GM18867 (cell line): ENCODE results near the gene PBX2.
"Not testable (repeated sequence)": the region's sequence is repeated elsewhere in the genome, so short reads cannot be mapped to it uniquely, and the experiment has no call there.

Experiments
- ATAC-seq: cut with Tn5 transposase; IDR thresholded peaks from one replicate; pipeline ENCODE4 v1.9.1; 2021; ENCODE audit warnings: mild to moderate bottlenecking, moderate library complexity; ENCODE audit not compliant: unreplicated experiment

Gene PBX2

GRCh38 chr6:32187725-32188380, 2.1 kb downstream of the PBX2 start:
- ATAC-seq, result not testable (repeated sequence)

DNA sequence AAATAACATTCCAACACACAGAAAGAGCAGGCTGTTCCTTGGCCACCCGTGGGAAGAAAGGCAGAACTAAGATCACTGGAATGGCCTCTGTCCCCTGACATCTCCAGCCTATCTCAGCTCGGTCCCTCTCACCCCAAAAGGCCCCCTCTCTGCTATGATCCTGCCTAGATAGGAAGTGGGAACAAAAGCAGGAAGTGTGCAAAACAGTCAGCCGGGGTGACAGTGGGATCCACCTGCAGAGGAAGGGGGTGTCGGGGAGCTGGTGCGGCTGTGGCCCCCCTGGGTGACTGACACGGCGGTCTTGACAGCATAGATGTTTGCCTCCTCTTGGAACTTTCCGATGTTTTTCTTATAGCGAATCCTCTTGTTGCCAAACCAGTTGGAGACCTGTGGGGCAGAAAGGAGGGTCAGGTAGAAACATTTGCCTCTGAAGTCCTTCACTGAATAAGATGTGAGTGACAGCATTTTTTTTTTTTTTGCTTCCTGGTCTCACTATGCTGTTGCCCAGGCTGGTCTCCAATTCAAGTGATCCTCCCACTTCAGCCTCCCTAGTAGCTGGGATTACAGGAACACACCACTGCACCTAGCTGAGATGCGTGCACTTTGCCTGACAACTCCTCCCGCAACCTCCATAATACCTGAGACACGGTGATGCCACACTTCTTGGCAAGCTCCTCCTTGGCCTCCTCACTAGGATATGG, 2.8 kb downstream of the PBX2 start:
- no peak for ATAC-seq

DNA sequence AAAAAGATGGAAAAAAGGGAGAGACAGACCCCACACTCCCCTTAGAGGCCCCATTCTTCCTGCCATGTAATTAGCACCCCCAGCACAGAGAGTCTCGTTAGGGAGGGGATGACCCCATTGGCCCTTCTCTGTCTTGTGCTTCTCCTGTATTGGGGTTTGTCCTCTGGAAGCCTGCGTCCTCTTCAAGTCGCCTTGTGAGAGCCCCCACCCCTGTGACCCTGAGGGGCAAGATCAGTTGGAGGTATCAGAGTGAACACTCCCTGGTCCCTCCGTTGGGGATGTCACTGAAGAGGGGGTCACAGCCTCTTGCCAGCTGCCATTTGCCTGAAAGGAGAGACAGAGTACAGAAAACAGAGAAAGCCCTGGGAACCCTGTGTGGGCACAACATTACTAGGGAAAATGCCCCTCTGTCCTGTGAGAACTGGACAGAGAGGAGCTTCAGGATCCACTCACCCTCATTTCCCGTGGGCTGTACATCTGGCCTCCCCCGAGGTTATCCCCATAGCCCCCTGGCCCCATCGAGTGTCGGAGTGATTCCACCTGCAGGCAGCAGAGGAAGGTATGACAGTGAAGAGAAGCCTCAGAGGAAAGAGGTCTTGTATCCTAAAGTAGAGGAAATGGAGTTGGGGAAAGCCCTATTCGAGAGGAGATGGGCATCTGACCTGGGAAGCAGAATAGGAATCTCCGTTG, 3.7 kb downstream of the PBX2 start:
- ATAC-seq, result not testable (repeated sequence)

DNA sequence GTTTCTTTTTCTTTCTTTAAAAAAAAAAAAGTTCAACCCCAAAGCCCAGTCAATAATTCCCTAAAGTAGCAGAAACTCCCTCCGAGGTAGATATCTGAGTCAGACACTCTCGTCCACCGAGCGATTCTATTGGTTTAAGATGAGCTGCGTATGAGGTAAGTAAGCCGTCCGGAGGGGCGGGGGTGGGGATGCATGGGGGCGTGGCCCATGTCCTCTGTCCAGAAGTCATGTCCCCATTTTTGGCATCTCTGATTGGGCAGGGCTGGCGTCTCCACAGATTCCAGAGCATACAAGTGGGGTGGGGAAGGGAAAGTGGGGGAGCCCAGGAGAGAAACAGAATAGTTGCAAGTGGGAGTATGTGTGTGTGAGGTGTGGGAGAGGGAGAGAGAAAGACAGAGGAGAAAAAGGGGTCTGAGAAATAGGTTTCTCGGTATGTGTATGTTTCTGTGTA, 4.3 kb downstream of the PBX2 start:
- not testable (repeated sequence) for ATAC-seq

DNA sequence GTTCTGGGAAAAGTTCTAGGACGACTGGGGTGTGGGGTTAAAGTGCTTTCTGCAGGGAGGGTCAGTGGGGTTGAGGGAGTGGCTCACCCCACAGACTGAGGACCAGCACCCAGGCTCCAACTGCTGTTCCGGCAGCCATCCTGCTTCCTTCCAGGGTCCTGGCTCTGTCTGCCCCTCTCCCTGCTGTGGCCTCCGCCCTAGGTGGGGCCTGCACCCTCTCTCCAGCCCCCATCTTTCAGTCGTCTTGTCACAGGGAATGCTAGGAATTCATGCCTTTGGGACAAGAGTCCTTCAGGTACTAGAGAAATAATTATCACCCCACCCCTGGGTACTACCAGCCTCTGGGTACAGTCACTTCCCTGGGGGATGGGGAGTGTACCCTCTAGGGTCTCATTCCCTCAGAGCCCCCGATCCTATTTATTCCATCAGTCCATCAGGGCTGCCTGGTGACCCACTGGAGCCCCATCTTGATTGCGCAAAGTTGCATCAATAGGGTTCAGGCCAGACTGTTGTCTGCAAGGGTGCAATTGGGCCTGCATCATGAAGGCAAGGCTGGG, 5.8 kb downstream of the PBX2 start, which contains the start of gene AGER:
AGER (minus strand) TSS at position 170 of the 557 bp plus-strand sequence; CDS start at position 139, 31 bp downstream.
- no peak for ATAC-seq

- no peak for ATAC-seq
Observed at GRCh38 chr6:32183483-32184083, 6.4 kb downstream of the PBX2 start.

- ATAC-seq, result no peak
Observed at GRCh38 chr6:32183030-32183429, 7.0 kb downstream of the PBX2 start.

- no peak for ATAC-seq
Observed at GRCh38 chr6:32182555-32182981, 7.4 kb downstream of the PBX2 start.

DNA sequence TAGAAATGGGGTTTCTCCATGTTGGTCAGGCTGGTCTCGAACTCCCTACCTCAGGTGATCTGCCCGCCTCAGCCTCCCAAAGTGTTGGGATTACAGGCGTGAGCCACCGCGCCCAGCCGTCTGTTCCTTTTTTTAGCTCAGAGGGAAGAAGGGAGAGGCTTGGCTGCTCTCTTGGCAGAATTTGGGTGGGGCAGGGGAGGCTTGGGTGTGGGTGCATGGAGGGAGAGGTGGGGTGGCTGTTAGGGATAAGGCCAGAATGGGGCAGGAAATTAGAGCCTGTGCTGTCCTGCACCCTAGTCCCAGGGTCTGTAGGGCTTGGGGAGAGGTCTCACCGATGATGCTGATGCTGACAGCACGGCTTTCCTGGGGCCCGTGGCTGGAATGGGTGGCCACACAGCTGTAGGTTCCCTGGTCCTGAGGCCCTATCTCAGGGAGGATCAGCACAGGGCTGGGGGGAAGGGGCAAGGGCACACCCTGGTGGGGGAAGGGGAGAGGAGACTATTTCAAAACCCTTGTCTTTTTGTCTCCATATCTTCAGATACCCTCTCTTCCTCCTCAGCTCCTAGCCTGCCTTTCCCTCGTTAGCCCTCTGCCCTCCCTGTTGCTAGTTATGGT, 8.0 kb downstream of the PBX2 start:
- ATAC-seq, result no peak

DNA sequence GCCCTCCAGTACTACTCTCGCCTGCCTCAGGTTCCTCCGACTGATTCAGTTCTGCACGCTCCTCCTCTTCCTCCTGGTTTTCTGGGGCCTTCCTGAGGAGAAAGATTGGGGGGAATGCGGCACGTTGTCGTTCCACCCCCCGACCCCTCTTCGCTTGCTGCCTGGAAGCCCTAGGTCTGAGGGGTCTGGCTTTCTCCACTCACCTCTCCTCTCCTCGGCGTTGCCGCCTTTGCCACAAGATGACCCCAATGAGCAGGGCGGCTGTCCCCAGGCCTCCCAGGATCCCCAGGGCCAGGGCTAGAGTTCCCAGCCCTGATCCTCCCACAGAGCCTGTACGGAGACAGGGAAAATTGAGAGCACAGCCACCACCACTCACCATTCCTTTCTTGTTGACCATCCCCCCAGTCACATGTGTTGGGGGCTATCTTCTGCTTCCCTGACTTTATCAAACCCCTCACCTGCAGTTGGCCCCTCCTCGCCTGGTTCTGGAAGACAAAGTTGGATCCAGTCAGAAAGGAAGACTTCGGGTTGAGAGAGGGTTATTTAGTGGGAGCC, 8.8 kb downstream of the PBX2 start:
- no peak for ATAC-seq

DNA sequence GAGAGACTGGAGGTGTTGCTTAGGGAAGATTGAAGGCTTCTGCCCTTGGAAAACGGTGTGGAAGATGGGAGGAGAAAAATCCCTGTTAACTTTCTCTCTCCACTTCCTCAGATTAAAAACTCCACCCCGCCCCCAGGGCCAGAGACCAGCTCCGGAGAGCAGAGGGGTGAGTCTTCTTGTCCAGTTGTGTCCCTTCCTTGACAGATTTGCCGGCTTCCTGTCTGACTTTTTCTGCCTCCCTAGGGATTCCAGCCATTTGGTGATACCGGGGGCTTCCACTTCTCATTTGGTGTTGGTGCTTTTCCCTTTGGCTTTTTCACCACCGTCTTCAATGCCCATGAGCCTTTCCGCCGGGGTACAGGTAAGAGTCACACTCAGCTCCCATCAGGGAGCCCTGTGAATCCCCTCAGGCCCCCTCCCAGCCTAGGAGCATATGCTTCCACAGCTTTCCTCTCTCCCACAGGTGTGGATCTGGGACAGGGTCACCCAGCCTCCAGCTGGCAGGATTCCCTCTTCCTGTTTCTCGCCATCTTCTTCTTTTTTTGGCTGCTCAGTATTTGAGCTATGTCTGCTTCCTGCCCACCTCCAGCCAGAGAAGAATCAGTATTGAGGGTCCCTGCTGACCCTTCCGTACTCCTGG, 10.1 kb downstream of the PBX2 start:
- ATAC-seq, result no peak

DNA sequence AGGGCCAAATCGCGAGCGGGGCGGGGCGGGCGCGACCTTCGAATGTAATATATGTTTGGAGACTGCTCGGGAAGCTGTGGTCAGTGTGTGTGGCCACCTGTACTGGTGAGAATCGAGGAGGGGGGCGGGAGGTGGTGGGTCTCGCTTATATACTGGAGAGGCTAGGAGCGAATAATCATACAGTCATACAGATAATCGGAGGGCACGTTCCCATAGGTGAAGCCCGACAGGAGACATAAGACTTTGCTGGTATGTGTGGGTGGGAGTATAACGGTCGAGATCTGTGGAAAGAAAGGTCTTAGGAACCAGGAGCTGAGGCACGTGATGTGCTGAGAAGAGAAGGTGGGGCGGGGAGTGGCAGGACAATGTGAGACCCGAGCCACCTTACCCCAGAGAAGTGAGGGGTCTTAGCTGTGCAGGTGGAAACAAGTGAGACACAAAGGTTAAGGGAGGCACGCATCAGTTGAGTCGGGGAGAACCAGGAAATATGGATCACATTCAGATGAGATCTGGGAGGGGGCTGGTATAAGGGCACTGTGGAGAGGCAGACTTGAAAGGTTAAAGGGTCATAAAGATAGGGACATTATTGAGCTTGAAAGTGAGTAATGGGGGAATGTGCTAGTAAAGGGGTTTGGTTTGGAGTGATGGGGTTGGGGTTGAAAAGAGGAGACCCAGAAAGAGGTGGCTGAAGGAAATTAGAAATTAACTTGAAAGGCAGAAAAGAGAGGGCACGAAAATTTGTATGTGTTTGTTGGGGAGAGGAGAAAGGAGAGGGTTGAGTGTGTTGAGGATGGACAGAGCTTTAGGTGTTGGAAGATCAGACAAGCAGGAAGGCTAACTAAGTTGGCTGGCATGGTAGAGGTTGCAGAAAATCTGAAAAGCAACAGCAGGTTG, 11.2 kb downstream of the PBX2 start:
- ATAC-seq, result no peak

DNA sequence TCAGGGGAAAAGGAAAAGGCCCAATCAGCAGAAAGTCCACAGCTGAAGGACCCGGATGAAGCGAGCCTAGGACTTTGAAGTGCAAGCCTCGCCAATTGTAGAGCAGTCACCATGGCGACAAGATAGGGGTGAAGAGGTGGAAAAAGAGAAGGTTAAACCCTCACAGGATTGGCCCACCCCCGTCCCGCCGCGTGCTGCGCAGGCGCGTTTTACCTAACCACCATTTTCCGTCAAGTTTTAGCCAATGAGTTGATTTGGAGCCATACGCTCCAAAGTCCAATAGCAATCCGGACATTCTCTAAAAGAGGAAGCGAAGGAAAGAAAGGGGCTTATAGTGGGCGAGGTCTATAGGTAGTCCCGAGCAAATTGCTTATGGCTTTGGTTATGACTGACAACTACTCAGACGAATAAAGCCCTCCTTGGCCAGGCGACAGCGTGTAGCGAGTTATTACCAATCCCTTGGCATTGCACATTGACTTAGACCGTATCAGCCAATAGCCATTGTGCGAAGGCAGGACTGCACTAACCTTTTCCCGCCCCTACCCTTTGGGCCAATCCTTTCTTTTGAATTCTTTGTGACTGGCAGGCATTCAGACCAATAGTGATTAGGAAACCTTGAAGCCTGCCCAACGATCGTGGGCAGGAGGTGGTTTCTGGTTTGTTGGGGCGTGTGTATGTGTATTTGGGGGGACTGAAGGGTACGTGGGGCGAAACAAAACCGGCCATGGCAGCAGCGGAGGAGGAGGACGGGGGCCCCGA, 12.0 kb downstream of the PBX2 start, which contains the start of gene RNF5:
RNF5 (plus strand) TSS at position 618 of the 759 bp plus-strand sequence; CDS start at position 725, 107 bp downstream.
- peak; percentile 78 for ATAC-seq

DNA sequence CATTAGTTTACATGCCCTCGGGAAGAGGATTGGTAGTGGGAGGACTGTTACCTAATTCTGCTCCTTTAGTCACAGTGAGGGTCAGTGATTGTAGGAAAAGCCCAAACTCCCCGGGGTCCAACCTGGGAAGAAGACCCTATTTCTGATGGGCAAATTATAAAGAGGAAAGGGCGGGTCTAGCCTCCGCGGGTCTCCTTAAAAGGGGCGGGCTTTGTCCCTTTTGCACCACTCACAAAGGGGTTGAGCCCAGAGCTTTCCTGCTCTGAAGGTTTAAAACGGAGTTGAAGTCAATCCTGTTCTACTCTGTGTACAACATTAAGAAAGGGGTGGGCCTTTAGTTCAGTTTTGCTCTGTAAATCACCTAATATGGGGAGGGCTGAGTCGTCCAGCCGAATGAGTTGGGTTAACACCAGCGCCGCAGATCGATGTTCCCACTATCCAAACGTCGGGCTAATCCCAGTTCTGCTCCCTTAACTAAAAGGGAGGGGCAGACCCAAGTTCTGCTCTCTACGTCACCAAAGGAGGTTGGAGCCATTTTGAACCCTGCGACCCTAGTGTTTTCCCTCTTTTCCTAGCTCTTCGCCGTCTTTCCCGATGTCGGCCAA, 12.7 kb downstream of the PBX2 start:
- ATAC-seq, result no peak

- no peak for ATAC-seq
Observed at GRCh38 chr6:32176476-32177182, 13.4 kb downstream of the PBX2 start.

GRCh38 chr6:32175711-32176475, 14.1 kb downstream of the PBX2 start, which contains the start of gene AGPAT1:
TSS of gene AGPAT1 (minus strand) at chr6:32176084. CDS start at chr6:32171496, 4,588 bp downstream.
- ATAC-seq, result peak; percentile 43
